Amniotic stem cell (primary cell): ENCODE results near the gene GRIN2D.

Experiments
- DNase-seq: peaks from one replicate; lab custom pipeline; 2025; lab: John Stamatoyannopoulos, UW

Gene GRIN2D

GRCh38 chr19:48393559-48394330 lies at the start of gene GRIN2D:
Gene GRIN2D, plus strand, starts transcription at chr19:48393668. Its CDS starts 4,725 bp downstream, at chr19:48398393.
- DNase-seq, result no peak

GRCh38 chr19:48344892-48345291 lies 48.6 kb upstream of the GRIN2D start:
- no peak for DNase-seq

GRCh38 chr19:48346191-48346590 lies 47.3 kb upstream of the GRIN2D start:
- DNase-seq, result no peak

- no peak for DNase-seq
These were observed 45.4 kb upstream of the GRIN2D start for GRCh38 chr19:48348045-48348444.

DNA sequence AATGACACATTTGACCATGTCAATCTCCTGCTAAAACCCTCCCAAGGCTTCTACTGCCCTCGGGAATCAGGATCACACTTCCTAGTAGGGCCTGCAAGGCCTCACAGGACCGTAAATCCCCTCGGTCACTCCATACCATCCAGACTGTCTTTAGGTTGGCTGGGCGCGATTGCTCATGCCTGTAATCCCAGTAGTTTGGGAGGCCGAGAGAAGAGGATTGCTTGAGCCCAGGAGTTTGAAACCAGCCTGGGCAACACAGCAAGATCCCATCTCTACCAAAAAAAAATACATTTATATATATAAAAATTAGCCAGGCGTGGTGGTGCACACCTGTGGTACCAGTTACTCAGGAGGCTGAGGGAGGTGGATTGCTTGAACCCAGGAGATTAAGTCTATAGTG lies 44.7 kb upstream of the GRIN2D start:
- DNase-seq, result no peak

- DNase-seq, result no peak
These were observed 42.6 kb upstream of the GRIN2D start for GRCh38 chr19:48350856-48351255.

GRCh38 chr19:48351341-48351752 lies 42.1 kb upstream of the GRIN2D start:
- peak; percentile 8 for DNase-seq

DNA sequence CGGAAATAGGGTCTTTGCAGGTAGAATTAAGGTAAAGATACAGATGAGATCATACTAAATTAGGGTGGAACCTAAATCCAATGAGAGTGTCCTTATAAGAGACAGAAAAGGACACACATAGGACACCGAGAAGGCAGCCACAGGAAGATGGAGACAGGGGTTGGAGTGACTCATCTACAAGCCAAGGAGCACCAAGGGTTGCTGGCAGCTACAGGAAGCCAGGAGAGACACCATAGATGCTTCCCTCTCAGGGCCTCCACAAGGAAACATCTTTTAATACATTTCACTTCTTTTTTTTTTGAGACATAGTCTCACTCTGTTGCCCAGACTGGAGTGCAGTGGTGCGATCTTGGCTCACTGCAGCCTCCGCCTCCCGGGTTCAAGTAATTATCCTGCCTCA lies 39.8 kb upstream of the GRIN2D start:
- DNase-seq, result no peak

- DNase-seq, result no peak
These were observed 39.0 kb upstream of the GRIN2D start for GRCh38 chr19:48354332-48354992.

DNA sequence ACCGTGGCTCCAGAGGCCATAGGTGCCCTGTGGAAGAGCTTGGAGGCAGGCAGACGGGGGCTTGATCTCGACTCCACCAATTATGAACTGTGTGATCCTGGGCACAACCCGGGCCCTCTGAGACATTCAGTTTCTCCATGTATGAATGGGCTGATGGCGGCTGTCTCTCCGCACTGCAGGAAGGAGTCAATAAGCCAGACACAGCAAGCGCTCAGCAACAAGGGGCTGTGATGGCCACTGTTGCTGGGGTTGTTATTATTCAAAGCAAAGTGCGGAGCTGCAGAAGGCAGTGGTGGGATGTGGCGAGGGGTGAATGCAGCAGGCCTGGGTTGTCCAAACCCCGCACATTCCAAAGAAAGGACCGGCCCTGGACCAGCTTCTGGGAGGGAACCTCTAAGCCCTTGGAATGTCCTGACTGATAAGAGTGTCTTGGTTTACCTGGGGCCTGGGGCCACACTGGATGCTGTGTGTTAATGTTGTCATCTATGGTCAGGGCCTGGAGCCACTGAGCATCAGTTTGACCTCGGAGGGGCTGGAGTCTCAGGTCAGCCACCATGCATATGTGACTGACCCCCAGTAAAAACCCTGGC lies 38.0 kb upstream of the GRIN2D start:
- DNase-seq, result no peak

- no peak for DNase-seq
These were observed 34.3 kb upstream of the GRIN2D start for GRCh38 chr19:48359123-48359522.

- no peak for DNase-seq
These were observed 31.6 kb upstream of the GRIN2D start for GRCh38 chr19:48361912-48362311.

GRCh38 chr19:48362716-48363499 lies 30.6 kb upstream of the GRIN2D start:
- DNase-seq, result peak; percentile 87

DNA sequence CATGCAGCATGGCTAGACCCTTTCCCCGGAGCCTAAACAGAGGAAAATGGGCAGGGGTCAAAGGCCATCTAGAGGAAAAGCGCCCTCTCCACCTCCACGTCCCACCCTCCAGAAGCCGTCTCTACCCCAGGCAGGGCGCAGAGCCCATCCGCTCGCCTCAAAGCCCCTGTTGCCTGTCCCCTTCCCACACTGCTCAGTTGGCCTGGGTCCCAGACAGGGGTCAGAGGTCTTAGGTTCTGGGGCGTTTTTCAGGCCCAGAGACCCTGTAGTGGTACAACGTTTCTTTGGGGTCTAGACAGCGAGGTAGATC lies 30.0 kb upstream of the GRIN2D start:
- no peak for DNase-seq

DNA sequence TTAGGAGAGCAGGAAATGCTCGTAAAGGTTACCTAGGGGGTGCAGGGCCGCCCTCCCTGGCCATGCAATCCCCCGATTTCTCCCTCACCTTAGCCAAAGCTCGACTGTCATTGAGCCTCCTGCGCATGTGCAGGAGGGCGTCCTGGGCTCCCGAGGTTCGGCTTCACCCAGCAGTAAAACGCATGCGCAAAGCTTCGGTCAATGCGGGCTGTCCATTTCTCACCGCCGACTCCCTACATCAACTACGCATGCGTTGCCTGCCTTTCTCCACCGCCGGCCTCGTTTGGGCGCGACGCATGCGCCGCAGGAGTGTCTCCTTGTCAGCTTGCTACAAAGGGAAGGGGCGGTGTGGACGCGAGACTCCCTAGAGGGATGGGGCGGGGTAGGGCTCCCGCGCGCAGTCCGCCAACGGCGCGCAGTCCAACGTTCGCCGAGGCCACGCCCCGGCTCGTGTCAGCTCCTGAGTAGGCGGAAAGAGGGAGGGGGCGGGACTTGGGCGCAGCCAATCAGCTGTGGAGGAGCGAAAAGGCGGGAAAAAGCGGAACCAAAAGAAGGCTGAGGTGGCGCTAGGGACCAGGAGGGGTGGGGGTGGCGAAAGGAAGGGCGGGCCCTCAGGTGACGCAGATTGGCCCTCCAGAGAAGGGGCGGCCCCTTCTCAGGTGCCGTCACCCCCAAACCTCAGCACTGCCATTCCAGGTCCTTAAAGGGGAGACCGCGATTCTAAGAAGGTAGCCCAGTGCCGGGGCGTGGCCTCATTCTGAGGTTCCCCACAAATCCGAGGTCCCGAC lies 29.5 kb upstream of the GRIN2D start, which contains the start of the genes SYNGR4 and TMEM143:
Gene SYNGR4, plus strand, starts transcription at position 558 of the 788 bp plus-strand sequence. CDS start 1,476 bp downstream, outside the sequence.
Gene TMEM143, minus strand, starts transcription at position 131 of the 788 bp plus-strand sequence. Its CDS starts 20 bp downstream, at position 111.
- DNase-seq, result peak; percentile 98

- no peak for DNase-seq
These were observed 28.7 kb upstream of the GRIN2D start for GRCh38 chr19:48364598-48365348.

GRCh38 chr19:48365602-48366001 lies 27.9 kb upstream of the GRIN2D start:
- no peak for DNase-seq

DNA sequence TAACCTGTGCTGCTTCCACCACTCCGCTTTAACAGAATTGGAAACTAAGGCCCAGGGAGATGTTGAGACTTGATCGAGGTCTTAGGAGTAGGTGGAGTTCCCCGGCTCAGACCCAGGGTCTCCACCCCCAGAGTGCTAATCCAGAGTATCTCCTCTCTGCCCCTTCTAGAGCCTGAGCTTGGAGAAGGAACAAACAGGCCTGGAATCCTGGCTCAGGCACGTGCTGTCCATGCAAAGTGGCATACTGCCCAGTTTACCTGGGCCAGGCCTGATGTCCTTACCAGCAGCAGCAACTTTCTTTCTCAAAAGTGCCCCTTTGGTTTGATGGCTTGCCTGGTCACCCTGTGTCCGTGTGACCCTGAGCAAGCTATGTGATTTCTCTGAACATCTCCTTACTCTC lies 25.6 kb upstream of the GRIN2D start:
- DNase-seq, result no peak

DNA sequence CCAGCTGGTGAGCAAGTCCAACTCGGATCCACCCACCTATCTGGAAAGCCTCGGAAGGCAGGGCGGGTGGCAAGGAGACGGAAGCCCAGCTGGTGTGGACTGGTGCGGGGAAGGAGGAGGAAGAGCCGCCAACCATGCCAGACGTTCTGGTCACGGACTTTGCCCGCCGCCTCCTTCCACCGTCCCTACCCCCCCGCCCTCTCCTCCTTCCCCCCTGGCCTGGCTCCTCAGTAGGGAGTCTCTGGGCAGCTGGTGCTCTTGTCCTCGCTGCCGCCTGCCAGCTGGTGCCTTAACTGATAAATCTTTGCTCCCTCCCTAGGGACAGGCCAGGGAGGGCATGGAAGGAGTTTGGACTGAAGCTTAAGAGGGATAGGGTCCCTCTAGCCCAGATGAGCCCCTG lies 24.5 kb upstream of the GRIN2D start:
- DNase-seq, result no peak

DNA sequence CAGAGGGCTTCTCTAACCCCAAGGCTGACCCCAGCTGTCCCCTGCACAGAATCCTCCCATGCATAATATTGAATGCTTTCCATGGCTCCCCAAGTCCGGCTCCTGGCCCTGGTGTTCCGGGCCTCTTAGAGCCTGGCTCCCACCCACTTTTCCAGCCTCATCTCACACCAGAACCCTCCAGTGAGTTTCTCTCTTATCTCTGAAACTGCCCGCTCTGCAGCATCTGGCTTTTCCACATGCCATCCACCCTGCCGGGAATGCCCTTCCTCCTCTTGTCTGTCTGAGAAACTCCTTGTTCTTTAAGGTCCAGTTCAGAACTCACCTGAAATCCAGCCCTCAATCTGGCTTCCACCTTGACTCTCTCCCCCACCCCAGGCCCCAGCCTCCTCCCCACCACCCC lies 22.5 kb upstream of the GRIN2D start:
- no peak for DNase-seq

DNA sequence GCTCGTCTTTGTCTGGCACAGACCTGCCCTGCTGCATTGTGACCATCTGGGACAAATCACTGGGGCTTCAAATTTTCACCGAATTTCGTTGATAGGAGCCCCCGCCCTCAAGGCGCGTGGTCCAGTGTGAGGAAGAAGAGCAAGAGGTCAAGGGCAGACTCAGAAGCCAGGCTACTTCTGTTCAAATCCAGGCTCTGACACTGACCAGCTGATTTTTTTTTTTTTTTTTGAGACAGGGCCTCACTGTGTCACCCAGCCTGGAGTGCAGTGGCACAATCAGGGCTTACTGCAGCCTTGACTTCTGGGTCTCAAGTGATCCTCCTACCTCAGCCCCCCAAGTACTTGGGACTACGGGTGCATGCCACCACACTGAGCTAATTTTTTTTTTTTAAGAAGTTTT lies 22.1 kb upstream of the GRIN2D start:
- no peak for DNase-seq
